HPDE6-E6E7 (cell line): ENCODE results near the gene DPH6.

Experiments used
- DNase-seq: peaks from one replicate; pipeline ENCODE4 v3.0.0; 2011; ENCODE audit warnings: missing footprints; ENCODE audit errors: extremely low spot score

Gene DPH6

GRCh38 chr15:35540885-35541284, 5.1 kb downstream of the DPH6 start:
- no peak for DNase-seq

GRCh38 chr15:35540021-35540420, 5.9 kb downstream of the DPH6 start:
- DNase-seq = no peak

GRCh38 chr15:35535365-35535916, 10.5 kb downstream of the DPH6 start:
- no peak for DNase-seq

GRCh38 chr15:35533130-35534110, 12.5 kb downstream of the DPH6 start:
- no peak for DNase-seq

- DNase-seq = no peak
These were observed 15.3 kb downstream of the DPH6 start for GRCh38 chr15:35530698-35531097.

- no peak for DNase-seq
These were observed 16.2 kb downstream of the DPH6 start for GRCh38 chr15:35529784-35530183.

GRCh38 chr15:35522061-35522460, 23.9 kb downstream of the DPH6 start:
- DNase-seq = no peak

GRCh38 chr15:35519541-35520149, 26.3 kb downstream of the DPH6 start:
- no peak for DNase-seq

- DNase-seq = no peak
These were observed 26.9 kb downstream of the DPH6 start for GRCh38 chr15:35519052-35519451.

- DNase-seq = no peak
These were observed 31.2 kb downstream of the DPH6 start for GRCh38 chr15:35514759-35515158.

GRCh38 chr15:35507932-35508638, 37.9 kb downstream of the DPH6 start:
- DNase-seq = no peak

- DNase-seq = no peak
These were observed 39.6 kb downstream of the DPH6 start for GRCh38 chr15:35506272-35506870.

GRCh38 chr15:35505809-35506208, 40.2 kb downstream of the DPH6 start:
- no peak for DNase-seq

- no peak for DNase-seq
These were observed 40.8 kb downstream of the DPH6 start for GRCh38 chr15:35505141-35505540.

- DNase-seq = no peak
These were observed 46.2 kb downstream of the DPH6 start for GRCh38 chr15:35499723-35500122.

GRCh38 chr15:35496585-35496984, 49.4 kb downstream of the DPH6 start:
- DNase-seq = no peak

- DNase-seq = no peak
These were observed 50.9 kb downstream of the DPH6 start for GRCh38 chr15:35495080-35495479.

GRCh38 chr15:35491999-35492398, 54.0 kb downstream of the DPH6 start:
- DNase-seq = no peak

GRCh38 chr15:35491173-35491572, 54.8 kb downstream of the DPH6 start:
- DNase-seq = no peak

GRCh38 chr15:35490511-35490910, 55.5 kb downstream of the DPH6 start:
- DNase-seq = no peak

- DNase-seq = no peak
These were observed 58.5 kb downstream of the DPH6 start for GRCh38 chr15:35487417-35487816.

- no peak for DNase-seq
These were observed 59.7 kb downstream of the DPH6 start for GRCh38 chr15:35486296-35486695.
